ACHN (cell line): ENCODE measurements around the gene BICRA.
"Not testable (repeated sequence)": the region's sequence is repeated elsewhere in the genome, so short reads cannot be mapped to it uniquely, and the experiment has no call there.

Experiments used
- DNase-seq: peaks from one replicate; pipeline ENCODE4 v3.0.0-alpha.2; 2015
- in situ Hi-C: cut with HindIII; loops from 2 replicates; pipeline ENCODE4 v1.10.0; 2017; ENCODE audit warnings: low sequenced_read_pairs, low pct_ligation_motif_present, low pct_unique_long_range_greater_than_20kb

The BICRA gene

DNA sequence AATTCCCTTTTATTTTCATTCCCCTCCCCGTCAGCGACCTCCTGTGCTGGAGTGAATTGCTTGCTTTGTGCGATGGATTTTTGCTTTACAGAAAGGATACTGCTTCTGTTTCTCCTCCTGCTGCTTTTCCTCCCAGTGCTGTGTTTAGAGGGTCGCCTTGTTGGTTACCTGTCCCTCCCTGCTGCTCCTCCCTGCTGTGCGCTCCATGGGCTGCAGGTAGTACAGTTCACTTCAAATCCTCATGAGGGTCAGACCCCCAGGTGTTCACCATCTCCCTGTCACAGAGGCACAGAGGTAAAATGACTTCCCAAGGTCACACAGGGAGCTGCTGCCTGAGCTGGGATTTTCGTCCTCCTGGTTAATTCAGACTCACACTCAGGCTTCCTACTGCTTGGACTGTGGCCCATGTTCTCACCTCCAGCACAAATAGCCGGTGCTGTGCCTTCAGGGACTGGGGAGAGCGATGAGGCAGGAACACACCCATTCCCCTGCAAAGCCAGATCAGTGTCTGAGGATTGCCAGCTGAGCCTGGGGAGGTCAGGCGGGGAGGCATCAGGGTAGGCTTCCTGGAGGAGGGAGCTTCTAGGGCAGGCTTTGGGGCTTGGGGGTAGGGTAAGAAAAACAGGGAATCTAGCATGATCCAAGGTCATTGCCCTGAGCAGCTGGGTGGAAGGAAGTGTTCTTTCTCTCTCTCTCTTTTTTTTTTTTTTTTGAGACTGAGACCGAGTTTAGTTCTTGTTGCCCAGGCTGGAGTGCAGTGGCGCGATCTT lies 14.4 kb downstream of the BICRA start:
- in situ Hi-C loops: no loop called here

DNA sequence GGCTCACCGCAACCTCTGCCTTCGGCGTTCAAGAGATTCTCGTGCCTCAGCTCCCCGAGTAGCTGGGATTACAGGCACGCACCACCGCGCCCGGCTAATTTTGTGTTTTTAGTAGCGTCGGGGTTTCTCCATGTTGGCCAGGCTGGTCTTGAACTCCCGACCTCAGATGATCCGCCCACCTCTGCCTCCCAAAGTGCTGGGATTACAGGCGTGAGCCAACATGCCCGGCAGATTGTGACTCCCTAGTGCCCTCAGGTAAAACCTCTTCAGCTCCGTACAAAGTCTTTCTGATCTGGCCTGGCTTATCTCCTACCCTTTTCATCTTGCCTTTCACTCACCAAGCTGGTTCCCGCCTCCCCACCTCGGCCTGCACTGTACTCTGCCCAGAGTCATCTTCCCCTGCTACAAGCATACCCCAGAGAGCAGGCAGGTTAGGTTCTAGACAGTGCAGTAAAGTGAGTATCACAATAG lies 15.0 kb downstream of the BICRA start:
- DNase-seq: no peak
- in situ Hi-C loops: no loop called here

More for the DNA sequence above, 14.4 kb downstream of the BICRA start:
- DNase-seq: no peak

DNA sequence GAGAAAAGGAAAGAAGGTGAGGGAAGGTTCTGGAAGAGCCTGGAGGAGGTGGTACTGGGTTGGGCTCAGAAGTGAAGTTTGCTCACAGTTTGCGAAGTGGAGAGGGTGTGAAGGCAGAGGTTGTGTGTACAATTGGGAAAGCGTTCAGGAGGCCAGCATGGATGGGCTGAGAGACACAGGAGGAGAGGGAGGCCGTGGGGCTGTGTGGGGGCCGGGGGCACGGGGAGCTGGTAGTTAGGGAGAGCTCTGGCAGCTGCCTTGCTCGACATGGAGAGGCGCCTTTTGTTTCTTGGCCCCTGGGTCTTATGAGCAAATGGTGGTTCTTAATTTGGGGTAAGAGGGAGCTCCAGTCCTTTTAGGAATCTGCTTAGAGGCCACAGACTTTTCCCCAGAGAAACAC lies 16.7 kb downstream of the BICRA start:
- in situ Hi-C loops: no loop called here
- no peak for DNase-seq

GRCh38 chr19:47626238-47626637 lies 17.3 kb downstream of the BICRA start:
- in situ Hi-C loops: no loop called here
- DNase-seq: no peak

DNA sequence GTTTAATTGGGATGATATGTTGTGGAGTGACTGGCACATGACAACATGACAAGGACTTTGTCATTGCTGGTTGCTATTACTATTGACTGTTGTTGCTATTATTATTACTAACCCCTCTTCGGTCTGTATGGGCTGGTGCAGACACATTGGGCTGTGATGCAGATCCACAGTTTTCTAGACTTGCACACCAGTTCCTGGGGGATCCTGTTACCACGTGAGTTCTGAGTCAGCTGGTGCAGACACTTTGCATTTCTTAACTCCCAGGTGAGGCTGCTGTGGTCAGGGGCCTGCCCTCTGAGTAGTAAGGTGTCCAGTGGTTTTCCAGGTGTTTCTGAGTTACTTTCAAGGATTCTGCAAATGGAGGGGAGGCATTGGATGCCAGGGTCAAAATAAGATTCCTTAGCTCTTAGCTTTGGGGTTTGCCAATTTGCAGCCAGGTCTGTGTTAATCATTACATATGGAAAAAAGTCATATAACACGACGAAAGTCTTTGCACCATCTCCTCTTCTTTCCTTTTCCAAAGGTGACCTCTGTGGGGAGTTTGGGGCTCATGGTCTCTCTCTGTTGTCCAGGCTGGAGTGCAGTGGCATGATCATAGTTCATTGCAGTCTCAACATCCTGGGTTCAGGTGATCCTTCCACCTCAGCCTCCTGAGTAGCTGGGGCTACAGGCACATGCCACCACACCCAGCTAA lies 19.3 kb downstream of the BICRA start:
- DNase-seq: no peak
- in situ Hi-C loops: no loop called here

- no peak for DNase-seq
- in situ Hi-C loops: no loop called here
Observed at GRCh38 chr19:47630594-47630993, 21.7 kb downstream of the BICRA start.

DNA sequence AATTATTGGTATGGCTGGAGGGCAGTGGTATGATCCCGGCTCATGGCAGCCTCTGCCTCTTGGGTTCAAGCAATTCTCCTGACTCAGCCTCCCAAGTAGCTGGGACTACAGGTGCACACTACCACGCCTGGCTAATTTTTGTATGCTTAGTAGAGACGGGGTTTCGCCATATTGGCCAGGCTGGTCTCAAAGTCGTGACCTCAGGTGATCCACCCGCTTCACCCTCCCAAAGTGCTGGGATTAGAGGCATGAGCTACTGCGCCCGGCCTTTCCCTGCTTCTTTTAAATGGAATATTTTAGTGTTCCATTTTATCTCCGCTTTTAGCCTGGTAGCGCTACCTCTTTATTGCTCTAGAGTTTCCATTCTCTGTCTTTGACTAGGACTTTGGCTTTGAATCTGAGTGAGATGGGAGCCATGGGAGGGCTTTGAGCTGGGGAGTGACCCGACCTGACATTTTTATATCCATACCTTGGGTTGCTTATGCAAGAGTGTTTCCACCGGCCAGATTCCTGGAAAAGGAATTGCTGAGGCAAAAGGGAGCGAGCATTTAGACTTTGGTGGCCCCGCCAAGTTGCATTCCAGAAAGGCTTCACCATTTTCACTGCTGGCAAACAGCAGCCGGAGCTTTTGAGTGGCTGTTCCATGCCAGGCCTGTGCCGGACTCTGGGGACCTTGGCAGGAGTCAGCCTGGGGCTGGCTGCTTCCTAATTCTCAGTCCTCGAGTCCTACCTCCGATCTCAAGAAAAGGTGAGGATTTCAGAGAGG lies 22.9 kb downstream of the BICRA start:
- DNase-seq: no peak
- in situ Hi-C loops: no loop called here

GRCh38 chr19:47633517-47633916 lies 24.6 kb downstream of the BICRA start:
- no peak for DNase-seq
- in situ Hi-C loops: no loop called here

DNA sequence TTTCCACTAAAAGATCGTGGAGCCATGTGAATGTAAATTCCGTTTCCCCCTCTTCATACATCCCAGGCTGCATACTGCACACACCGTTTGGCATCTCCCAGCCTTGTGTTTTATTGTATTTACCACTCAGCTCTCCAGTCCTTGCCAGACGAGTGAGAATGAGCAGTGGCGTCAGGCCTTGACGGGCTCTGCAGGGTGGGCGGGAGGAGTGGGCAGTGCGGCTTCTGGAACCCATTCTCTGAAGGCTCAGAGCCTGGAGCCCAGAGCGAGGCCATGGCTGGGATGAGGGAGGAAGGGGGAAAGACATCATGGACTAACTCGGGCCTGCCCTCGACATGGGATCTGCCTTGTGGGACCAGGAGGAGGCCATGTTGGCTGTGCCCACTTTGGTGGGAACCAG lies 25.1 kb downstream of the BICRA start:
- in situ Hi-C loops: no loop called here
- no peak for DNase-seq

GRCh38 chr19:47635152-47635754 lies 26.3 kb downstream of the BICRA start:
- in situ Hi-C loops, DNase-seq: not testable (repeated sequence)

DNA sequence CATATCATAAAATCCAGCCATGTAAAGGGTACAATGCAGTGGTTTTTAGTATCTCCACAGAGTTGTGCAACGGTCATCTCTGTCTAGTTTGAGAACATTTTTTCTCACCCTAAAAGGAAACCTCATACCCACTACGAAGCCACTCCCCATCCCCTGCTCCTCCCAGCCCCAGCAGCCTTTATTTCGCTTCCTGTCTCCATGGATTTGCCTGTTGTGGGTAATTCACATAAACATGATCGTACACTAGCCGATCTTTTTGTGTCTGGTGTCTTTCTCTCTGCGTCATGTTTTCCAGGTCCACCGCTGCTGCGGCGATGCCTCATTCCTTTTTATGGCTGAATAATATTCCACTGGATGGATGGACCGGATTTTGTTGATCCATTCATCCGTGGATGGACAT lies 28.6 kb downstream of the BICRA start:
- no peak for DNase-seq
- in situ Hi-C loops: no loop called here

DNA sequence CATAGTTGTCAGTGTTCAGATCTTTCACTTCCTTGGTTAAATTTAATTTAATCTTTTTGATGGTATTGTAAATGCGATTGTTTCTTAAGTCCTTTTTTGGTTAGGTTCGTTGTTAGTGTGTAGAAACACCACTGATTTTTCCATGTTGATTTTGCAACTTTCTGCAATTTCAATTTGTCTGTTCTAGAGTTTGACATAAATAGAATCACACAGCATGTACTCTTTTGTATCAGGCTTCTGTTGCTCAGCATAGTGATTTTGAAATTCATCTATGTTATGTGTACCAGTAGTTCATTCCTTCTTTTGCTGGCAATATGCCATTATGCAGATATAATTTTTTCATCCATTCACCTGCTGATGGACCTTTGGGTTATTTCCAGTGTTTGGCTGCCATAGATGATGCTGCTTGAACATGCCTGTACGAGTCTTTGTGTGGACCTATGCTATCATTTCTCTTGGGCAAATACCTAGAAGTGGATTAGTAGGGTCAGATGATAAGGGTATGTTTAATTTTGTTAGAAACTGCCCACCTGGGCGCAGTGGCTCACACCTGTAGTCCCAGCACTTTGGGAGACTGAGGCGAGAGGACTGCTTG lies 33.1 kb downstream of the BICRA start:
- no peak for DNase-seq
- in situ Hi-C loops: no loop called here

GRCh38 chr19:47643281-47643680 lies 34.3 kb downstream of the BICRA start:
- no peak for DNase-seq
- in situ Hi-C loops: no loop called here

- in situ Hi-C loops: no loop called here
Observed at GRCh38 chr19:47644199-47644598, 35.3 kb downstream of the BICRA start.

GRCh38 chr19:47644743-47645482 lies 36.0 kb downstream of the BICRA start:
- DNase-seq: peak; percentile 76

More at GRCh38 chr19:47644199-47644598, 35.3 kb downstream of the BICRA start:
- DNase-seq: no peak

DNA sequence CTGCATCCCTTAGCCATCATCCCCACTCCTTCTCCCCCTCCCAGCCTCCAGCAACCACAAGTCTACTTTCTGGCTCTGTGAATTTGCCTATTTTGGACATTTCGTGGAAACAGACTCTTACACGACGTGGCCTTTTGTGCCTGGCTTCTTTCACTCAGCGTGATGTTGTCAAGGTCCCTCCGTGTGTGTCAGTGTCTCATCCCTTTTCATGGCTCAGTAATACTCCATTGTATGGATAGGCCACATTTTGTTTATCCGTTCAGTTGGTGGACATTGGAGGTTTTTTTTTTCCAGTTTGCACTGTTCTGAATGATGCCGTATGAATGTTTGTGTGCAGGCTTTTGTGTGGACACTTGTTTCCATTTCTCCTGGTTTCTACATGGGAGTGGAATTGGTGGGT lies 38.0 kb downstream of the BICRA start:
- DNase-seq: no peak
- in situ Hi-C loops: no loop called here

More at GRCh38 chr19:47644743-47645482, 36.0 kb downstream of the BICRA start:
- in situ Hi-C loops: no loop called here

DNA sequence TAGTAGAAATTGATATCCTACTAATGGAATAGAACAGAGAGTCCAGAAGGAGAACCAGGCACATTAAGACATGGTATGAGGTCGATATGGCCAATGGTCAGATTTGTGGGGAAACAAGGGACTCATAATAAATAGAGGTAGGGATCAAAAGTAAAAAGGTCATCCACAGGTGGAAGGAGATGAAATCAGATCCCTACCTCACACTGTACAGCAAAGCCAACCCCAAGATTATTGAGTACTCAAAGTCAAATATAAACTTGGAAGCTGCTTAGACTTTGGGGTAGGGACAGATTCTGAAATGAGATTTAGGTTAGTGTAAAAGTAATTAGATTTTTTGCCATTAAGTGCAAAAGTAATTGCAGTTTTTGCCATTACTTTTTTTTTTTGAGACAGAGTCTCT lies 40.7 kb downstream of the BICRA start:
- in situ Hi-C loops: no loop called here
- no peak for DNase-seq

DNA sequence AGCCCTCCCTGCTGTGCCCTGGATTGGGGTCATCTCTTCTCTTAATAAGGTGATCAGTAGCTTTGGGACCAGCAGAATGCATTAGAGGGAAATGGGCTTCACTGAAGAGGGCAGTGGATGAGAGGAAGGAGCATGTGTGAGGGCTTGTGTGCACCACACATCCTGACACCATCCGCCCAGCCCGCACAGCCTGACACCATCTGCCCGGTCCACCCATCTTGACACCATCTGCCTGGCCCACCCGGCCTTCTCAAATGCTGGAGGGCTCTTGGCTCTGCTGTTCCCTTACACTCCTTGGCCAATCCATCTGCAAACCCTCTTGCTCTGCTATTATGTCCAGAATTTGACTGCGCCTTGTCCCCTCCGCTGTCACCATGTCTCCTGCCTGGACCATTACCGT lies 41.8 kb downstream of the BICRA start:
- in situ Hi-C loops: no loop called here
- DNase-seq: no peak
